HG02763 (cell line): Measurements from ENCODE around the gene CCDC180.
"Not testable (repeated sequence)": the region's sequence is repeated elsewhere in the genome, so short reads cannot be mapped to it uniquely, and the experiment has no call there.

Source experiments
- ATAC-seq: cut with Tn5 transposase; IDR thresholded peaks from one replicate; pipeline ENCODE4 v1.9.1; 2021; ENCODE audit warnings: mild to moderate bottlenecking, moderate library complexity; ENCODE audit not compliant: unreplicated experiment

Gene CCDC180

GRCh38 chr9:97310896-97311295 lies 3.4 kb downstream of the CCDC180 start:
- no peak for ATAC-seq

DNA sequence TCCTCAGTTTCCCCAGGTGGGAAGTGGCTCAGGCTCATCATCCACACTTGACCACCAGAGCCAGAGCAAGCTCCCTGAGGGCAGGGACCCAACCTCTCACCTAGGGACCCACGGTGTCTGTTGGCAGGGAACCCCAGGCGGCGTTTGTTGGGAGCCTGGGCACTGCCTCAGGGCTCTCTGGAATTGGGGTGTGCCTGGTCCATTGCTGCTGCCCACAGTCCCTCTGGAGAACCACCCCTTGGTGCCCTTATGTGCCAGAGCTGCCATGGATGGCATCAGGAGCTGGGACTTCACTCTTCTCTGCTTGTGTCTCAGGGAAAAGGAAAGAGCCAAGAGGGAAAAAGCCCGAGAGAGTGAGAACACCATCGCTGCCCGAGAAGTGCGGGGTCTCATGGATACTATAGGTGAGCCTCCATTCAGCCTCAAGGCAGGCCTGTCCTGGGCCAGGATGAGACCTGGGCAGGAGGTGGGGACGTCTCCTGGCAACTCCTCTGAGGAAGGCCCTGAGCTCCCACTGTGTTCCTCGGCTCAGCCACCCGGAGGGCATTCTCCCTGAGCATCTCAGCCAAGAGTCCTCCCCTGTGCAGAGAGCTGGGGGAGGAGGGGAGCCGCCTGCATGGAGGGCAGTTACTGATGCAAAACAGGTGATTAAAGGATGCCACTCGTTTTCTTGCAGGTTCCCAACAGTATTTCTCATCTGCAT lies 4.5 kb downstream of the CCDC180 start:
- ATAC-seq = no peak

DNA sequence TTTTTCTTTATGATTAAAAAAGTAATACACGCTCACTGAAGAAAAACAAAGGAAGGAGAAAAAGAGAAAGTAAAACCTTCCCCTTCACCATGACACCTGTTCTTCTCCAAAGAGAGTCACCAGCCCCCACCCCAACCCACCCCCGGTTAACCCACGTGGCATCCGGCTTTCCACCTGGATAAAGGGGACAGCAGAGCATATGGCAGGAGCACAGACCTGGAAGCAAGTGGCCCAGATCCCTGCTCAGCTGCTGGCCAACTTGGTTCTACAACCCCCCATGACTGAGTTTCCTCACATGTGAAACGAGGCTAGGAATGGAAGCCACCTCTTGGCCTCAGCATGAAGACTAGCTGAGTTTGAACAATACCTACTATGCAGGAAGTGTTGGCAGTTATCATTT lies 5.1 kb downstream of the CCDC180 start:
- no peak for ATAC-seq

- no peak for ATAC-seq
Measured at GRCh38 chr9:97313243-97313642, 5.8 kb downstream of the CCDC180 start.

DNA sequence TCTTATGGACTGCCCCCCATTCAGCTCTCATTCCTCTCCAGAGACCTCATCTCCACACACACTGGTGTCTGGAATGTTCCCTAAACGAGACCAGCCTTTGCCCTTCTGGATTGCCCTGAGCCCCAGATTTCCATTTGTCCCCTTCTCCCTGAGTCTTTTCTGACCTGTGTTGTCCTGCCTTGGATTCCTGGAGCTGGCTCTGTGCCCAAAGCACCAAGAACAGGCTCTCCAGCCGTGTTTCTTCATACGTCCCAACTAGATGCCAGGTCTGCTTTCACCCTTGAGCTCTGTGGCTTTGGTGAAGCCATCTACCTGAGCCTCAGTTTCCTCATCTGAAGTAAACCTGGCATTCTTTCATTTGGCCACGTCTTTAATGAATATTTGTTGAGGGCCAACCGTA lies 6.3 kb downstream of the CCDC180 start:
- ATAC-seq = no peak

- ATAC-seq = no peak
Measured at GRCh38 chr9:97314503-97314902, 7.0 kb downstream of the CCDC180 start.

DNA sequence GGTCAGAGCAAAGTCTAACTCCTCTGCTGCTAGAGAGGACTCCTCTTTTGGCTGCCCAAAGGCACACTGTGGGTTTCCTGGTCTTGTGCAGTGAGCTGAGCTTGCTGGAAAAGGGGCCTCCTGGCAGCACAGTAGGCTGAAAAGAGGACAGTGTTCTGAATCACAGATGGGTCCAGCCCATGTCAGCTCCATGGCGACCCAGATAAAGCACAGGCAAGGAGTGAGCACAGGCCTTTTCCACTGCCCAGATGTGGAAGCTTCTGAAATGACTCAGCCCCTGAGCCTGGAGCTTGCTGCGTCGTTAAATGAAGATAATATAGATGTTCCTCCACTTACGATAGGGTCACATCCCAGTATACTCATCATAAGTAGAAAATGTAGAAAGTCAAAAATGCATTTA lies 8.1 kb downstream of the CCDC180 start:
- ATAC-seq = no peak

DNA sequence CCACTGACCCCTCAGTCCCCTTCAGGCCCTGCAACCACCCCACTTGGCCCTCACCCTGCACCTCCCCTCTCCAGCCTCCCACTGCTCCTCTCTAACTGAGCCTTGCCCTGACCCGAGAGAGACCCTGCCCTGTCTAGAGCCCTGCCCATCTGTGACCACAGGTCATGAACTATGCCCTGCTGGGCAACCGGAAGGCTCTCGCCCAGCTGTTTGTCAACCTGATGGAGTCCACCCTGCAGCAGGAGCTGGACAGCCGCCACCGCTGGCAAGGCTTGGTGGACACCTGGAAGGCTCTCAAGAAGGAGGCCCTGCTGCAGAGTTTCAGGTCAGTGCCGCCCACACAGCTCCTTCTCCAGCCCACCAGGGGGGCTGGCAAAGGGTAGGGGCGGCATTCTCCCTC lies 9.4 kb downstream of the CCDC180 start:
- ATAC-seq = no peak

GRCh38 chr9:97318433-97318832 lies 11.0 kb downstream of the CCDC180 start:
- no peak for ATAC-seq

DNA sequence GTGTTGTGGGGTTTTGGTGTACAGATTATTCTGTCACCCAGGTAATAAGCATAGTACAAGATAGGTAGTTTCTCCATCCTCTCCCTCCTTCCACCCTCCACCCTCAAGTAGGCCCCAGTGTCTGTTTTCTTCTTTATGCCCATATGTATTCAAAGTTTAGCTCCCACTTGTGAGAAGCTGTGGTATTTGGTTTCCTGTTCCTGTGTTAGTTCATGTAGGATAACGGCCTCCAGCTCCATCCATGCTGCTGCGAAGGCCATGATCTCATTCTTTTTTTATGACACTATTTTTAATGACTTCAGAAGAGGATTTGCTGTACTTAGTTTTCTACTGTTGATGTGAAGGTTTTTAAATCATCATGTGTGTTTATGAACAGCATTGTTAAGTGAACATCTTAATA lies 11.9 kb downstream of the CCDC180 start:
- no peak for ATAC-seq

DNA sequence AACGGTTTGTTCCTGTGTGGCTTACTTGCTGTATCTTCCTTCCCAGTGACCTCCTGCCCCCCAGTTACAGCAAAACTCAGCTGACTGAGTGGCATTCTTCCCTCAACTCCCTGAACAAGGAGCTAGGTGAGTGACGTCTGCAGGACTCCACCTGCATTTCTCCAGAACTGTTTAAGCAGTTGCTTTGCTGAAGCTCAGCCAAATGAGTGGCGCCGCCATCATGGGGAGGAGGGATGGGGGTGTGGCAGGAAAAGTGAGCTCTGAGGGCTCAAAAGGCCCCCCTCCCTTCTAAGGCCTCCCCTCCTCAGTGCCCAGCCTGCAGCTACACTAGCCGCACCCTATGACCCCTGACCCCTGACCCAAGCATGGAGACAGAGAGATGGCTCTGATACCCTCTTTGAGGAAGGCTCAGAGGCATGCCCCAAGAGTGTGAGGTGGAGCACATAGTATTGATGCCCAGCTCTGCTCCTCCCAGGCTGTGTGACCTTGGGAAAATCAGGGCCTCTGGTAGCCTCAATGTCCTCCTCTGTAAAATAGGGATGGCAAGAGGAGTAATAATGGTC lies 12.7 kb downstream of the CCDC180 start:
- ATAC-seq = no peak

DNA sequence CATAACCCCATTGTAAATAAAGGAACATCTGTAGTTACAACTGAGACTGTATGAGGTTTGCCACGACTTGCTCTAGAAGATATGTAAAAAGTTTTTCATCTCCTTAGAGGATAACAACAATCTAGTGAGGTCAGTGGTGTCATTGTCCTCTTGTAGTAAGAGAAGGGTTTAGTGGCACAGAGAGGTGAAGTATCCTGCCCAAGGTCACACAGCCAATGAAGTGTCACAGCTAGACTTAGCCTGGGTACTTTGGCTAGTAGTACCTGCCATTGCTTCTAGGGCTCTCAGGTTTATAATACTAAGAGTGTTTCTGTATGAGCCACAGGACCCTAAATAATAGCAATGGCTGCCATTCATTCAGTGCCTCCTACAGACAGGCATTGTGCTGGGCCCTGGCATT lies 13.8 kb downstream of the CCDC180 start:
- no peak for ATAC-seq

DNA sequence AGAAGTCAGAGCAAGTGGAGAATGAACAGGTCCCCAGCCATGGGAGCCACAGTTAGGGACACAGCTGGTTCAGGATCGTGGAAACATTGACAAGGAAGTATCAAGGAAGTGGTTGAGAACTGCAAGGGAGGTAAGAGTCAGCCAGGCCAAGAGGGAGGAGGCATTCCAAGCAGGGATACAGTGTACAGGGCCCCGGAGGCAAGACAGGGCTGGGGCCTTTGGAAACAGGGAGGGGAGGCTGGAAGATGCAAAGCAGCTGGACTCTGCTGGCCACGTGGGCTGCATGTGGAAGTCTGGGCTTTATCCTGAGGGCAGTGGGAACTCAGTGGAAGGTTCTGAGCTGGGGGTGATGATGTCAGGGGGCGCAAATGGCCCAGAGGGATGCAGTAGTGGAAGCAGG lies 14.2 kb downstream of the CCDC180 start:
- no peak for ATAC-seq

DNA sequence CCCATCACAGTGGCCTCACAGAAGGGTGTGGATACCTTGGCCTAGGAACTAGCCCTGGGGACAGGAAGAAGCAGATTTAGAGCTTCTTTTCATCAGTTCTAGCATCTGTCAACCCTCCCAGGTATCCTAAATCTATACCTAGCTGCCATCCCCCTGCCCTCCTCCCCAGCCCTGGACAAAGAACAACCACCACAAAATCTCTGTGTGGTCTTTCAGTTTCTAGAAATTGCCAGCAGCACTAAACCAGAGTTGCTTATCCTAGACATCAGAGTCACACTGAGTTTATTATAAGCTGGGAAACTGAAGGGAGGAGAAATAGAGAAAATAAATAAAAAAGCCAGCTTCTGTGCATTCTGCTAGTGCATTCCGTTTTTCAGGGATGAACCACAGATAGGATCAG lies 14.6 kb downstream of the CCDC180 start:
- no peak for ATAC-seq

DNA sequence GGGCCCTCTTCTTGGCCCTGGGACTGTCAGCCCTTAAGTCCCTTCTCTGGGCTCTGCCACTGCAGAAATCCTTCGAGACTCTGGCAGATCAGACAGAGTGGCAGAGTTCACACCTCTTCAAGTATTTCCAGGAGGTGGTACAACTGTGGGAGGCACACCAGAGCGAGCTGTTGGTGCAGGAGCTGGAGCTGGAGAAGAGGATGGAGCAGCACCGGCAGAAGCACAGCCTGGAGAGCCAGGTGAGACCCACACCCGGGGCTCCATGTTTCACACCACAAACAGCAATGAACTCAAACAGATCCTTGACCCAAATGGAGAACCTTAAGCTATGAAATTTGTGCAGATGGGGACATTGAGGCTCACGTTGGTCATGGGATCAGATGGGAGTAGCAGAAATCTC lies 17.5 kb downstream of the CCDC180 start:
- no peak for ATAC-seq

GRCh38 chr9:97327562-97327961 lies 20.1 kb downstream of the CCDC180 start:
- ATAC-seq = no peak

DNA sequence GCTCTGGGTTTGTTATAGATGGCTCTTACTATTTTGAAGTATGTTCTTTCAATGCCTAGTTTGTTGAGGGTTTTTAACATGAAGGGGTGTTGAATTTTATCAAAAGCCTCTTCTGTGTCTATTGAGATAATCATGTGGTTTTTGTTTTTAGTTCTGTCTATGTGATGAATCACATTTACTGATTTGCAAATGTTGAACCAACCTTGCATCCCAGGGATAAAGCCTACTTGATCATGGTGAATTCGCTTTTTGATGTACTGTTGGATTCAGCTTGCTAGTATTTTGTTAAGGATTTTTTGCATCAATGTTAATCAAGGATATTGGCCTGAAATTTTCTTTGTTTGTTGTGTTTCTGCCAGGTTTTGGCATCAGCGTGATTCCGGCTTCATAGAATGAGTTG lies 25.5 kb downstream of the CCDC180 start:
- ATAC-seq = no peak

DNA sequence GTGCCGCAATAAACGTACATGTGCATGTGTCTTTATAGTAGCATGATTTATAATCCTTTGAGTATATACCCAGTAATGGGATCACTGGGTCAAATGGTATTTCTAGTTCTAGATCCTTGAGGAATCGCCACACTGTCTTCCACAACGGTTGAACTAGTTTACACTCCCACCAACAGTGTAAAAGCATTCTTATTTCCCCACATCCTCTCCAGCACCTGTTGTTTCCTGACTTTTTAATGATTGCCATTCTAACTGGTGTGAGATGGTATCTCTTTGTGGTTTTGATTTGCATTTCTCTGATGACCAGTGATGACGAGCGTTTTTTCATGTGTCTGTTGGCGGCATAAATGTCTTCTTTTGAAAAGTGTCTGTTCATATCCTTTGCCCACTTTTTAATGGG lies 28.2 kb downstream of the CCDC180 start:
- ATAC-seq = not testable (repeated sequence)

GRCh38 chr9:97348871-97349270 lies 41.4 kb downstream of the CCDC180 start:
- ATAC-seq = no peak

DNA sequence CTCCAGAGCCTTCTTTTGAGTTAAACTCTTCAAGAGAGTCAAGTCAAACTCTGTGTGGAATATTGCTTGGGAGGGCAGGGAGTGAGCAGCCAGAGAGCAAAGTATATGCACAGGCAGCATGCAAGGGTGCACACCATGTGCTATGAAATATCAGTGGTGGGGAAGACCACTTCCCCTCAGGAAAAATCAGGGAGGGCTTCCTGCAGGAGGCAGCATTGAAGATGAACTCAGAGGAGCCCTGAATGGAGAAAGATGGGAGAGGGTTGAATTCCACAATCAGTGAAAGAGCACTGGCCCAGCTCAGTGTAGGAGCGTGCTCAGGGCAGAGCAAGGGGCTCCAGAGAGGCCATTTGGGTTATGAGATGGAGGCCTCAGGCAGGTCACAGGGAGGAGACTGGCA lies 41.9 kb downstream of the CCDC180 start:
- ATAC-seq = no peak

- no peak for ATAC-seq
Measured at GRCh38 chr9:97354637-97355036, 47.2 kb downstream of the CCDC180 start.

- ATAC-seq = no peak
Measured at GRCh38 chr9:97357056-97357455, 49.6 kb downstream of the CCDC180 start.
